Keratinocyte (primary cell): ENCODE results near the gene CACNB2. TPM values are rescaled to one million over a fixed set of nuclear protein-coding genes. Genes with fewer than 3 reads are reported as not detected.

Source experiments
- DNase-seq: peaks from one replicate; pipeline ENCODE4 v3.0.0-alpha.2; 2011; ENCODE audit warnings: low read depth, missing footprints, low spot score
- FAIRE-seq: peaks from 2 replicates; lab custom pipeline; 2011; peaks lifted over from hg19 to GRCh38; lab: Jason Lieb, UNC
- H2AFZ ChIP-seq: 2 replicates; pipeline ENCODE4 v1.6.0; 2012; ENCODE audit warnings: low read length, control low read depth, inconsistent platforms; ENCODE audit not compliant: control insufficient read depth
- H3K27ac ChIP-seq: 2 replicates; pipeline ENCODE4 v1.5.1; 2011; ENCODE audit warnings: low read length; ENCODE audit not compliant: control insufficient read depth, insufficient read depth
- H3K27me3 ChIP-seq: 3 replicates; pipeline ENCODE4 v1.6.0; 2011; ENCODE audit warnings: low read length; ENCODE audit not compliant: control insufficient read depth, insufficient read depth; ENCODE audit errors: extremely low read depth
- H3K36me3 ChIP-seq, 2 experiments: 2 replicates in 1 of 2; 3 replicates in 1 of 2; pipeline ENCODE4 v1.5.1; 2011; ENCODE audit warnings: low read length in 2 of 2, mild to moderate bottlenecking in 1 of 2; ENCODE audit not compliant: control insufficient read depth in 2 of 2, insufficient read depth in 2 of 2; ENCODE audit errors: extremely low read depth in 1 of 2
- H3K4me1 ChIP-seq: 3 replicates; pipeline ENCODE4 v1.5.1; 2011; ENCODE audit warnings: low read length; ENCODE audit not compliant: control insufficient read depth, insufficient read depth; ENCODE audit errors: extremely low read depth
- H3K4me2 ChIP-seq: 3 replicates; pipeline ENCODE4 v1.6.0; 2011; ENCODE audit warnings: low read depth, low read length; ENCODE audit not compliant: control insufficient read depth, insufficient read depth; ENCODE audit errors: extremely low read depth
- H3K4me3 ChIP-seq, 3 experiments: fragments of 200-600 bp in 1 of 3; sonication (generic) in 1 of 3; 2 replicates in 2 of 3; 3 replicates in 1 of 3; pipeline ENCODE4 v1.5.1; 2011 to 2016; ENCODE audit warnings: low read length in 3 of 3, mild to moderate bottlenecking in 3 of 3, control low read depth in 2 of 3, inconsistent platforms in 1 of 3, low read depth in 1 of 3, mixed read lengths in 1 of 3, mixed run types in 1 of 3, moderate library complexity in 1 of 3; ENCODE audit not compliant: control insufficient read depth in 2 of 3, insufficient read depth in 2 of 3; ENCODE audit errors: extremely low read depth in 1 of 3
- H3K79me2 ChIP-seq: 2 replicates; pipeline ENCODE4 v1.6.0; 2012; ENCODE audit warnings: low read length; ENCODE audit not compliant: control insufficient read depth, insufficient read depth
- H3K9ac ChIP-seq: 3 replicates; pipeline ENCODE4 v1.6.0; 2011; ENCODE audit warnings: low read length; ENCODE audit not compliant: control insufficient read depth, insufficient read depth; ENCODE audit errors: extremely low read depth
- H3K9me1 ChIP-seq: 3 replicates; pipeline ENCODE4 v1.6.0; 2011; ENCODE audit warnings: low read length; ENCODE audit not compliant: control insufficient read depth, insufficient read depth; ENCODE audit errors: extremely low read depth
- H3K9me3 ChIP-seq: 2 replicates; pipeline ENCODE4 v1.5.1; 2012; ENCODE audit warnings: low read depth, low read length; ENCODE audit not compliant: control insufficient read depth
- H4K20me1 ChIP-seq: 3 replicates; pipeline ENCODE4 v1.6.0; 2011; ENCODE audit warnings: low read length; ENCODE audit not compliant: control insufficient read depth, insufficient read depth; ENCODE audit errors: extremely low read depth
- CTCF ChIP-seq, 3 experiments: IDR thresholded peaks in 1 of 3; conservative IDR thresholded peaks in 1 of 3; optimal IDR thresholded peaks in 1 of 3; 2 replicates in 2 of 3; 3 replicates in 1 of 3; pipeline versions ENCODE3 to v1.5.1; 2011; ENCODE audit warnings: low read length in 3 of 3, mild to moderate bottlenecking in 3 of 3, moderate library complexity in 2 of 3, control low read depth in 1 of 3, inconsistent platforms in 1 of 3; ENCODE audit not compliant: insufficient read depth in 2 of 3; ENCODE audit errors: extremely low read depth in 1 of 3
- EZH2 ChIP-seq: IDR thresholded peaks from one replicate; pipeline ENCODE4 v1.6.1; 2012; ENCODE audit warnings: inconsistent platforms, mild to moderate bottlenecking, low read length, moderate library complexity
- dilution Hi-C: fragments of 300-500 bp; cut with MboI; formaldehyde crosslinking; loops from one replicate; pipeline ENCODE4 v1.7.0; 2020; ENCODE audit warnings: low sequenced_read_pairs; ENCODE audit not compliant: extremely low pct_ligation_motif_present
- polyA plus RNA-seq, 5 experiments: library from polyadenylated mRNA; depleted of rRNA in 3 of 5; stranded (reverse) in 3 of 5; stranded (forward) in 1 of 5; unstranded in 1 of 5; fragments of >200 nt; gene quantifications; 1 replicate in 1 of 5; 2 replicates in 3 of 5; 3 replicates in 1 of 5; pipeline versions ENCODE4 v1.2.1 to v1.2.3, GENCODE V29; 2011 to 2012; ENCODE audit warnings: missing spikeins in 2 of 5, low read depth in 1 of 5, low replicate concordance in 1 of 5

Gene CACNB2
- polyA plus RNA-seq, 1 donor (not counting 4 experiments of a cell fraction or from before 2014, with no cell fraction given) = 0.03 TPM

DNA sequence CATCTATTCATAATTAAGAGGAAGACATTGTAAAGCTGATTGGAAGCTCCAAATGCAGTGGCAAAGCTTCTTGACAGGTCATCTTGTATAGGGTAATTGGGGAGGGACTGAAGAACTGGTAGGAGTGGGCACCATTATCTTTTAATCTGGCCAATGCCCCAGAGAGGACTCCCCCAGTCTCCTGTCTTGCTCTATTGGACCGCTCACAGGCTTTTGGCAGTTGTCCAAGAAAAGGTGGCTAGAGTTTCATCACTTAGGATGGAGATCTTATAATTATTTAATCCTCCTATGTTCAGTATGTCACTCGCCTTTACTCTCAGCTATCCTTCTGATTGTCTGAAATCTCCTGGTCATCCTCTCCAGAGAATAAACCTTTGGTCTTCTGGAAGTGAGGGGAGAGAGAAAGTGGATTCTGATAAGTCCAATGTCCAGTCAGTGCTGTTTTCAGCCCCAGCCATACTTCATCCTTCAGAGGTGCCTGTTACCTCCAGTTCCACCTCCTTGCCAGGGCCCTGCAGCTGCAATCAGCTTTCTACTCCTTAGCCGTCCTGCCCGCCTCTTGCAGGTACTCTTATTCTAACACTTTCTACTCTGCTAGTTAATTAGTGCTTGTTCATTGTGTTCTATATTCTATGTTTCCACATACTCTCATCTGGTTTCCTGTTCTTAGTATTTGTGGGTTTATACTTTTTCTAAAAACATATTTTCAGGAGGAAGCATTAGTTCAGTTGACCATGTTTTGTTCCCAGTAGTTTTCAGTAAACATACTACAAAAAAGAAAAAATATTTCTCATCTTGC is 269.6 kb downstream of the CACNB2 start:
- no peak for FAIRE-seq
- Histone ChIP-seq H3K36me3 (no peaks in the 10 kb centered on the region), H3K9ac (no peak overlapping the region), H3K79me2 (no peaks in the 10 kb centered on the region), H2AFZ (no peak overlapping the region), H3K4me1 (no peaks in the 10 kb centered on the region), H4K20me1 (no peaks in the 10 kb centered on the region), H3K9me1 (no peaks in the 10 kb centered on the region), H3K27ac (no peak overlapping the region), H3K4me2 (no peak overlapping the region), H3K9me3 (no peaks in the 10 kb centered on the region), H3K4me3 (no peak overlapping the region), H3K27me3 (no peaks in the 10 kb centered on the region)
- TF ChIP-seq CTCF (optimal IDR thresholded peaks at IDR 0.05 in 1 of 3, IDR thresholded peaks at IDR 0.05 in 1 of 3, conservative IDR thresholded peaks at IDR 0.05 in 1 of 3; ENCODE audit: extremely low read depth in 1 of 3, insufficient read depth in 2 of 3, low read length in 3 of 3) (no peak), EZH2 (no peak)
- DNase-seq = no peak
- dilution Hi-C loops = no loop called here

DNA sequence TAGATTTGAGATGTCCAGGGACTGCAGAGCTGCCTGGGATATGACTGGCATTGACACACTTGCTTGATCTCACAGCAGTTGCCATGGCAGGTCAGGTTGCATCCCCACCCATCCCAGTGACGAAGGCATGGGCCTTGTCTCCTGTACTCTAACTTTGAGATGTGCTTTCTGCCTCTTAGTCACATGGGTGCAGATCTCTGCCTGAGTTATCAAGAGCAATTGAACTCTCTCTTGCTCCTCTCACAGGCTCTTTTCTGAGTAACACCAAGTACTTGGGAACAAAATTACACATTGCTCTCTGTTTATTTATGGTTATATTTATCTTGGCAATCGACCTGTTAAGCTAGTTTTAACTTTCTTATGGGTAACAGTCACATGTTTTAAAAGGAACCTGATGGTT is 273.8 kb downstream of the CACNB2 start:
- TF ChIP-seq CTCF (optimal IDR thresholded peaks at IDR 0.05 in 1 of 3, IDR thresholded peaks at IDR 0.05 in 1 of 3, conservative IDR thresholded peaks at IDR 0.05 in 1 of 3; ENCODE audit: extremely low read depth in 1 of 3, insufficient read depth in 2 of 3, low read length in 3 of 3) = no peak
- TF ChIP-seq EZH2 = no peak
- Histone ChIP-seq H3K79me2 (no peaks in the 10 kb centered on the region), H4K20me1 (no peaks in the 10 kb centered on the region), H3K4me1 (no peaks in the 10 kb centered on the region), H3K9me1 (no peaks in the 10 kb centered on the region), H2AFZ (no peak overlapping the region), H3K27me3 (no peaks in the 10 kb centered on the region), H3K36me3 (no peaks in the 10 kb centered on the region), H3K27ac (no peak overlapping the region), H3K9ac (no peak overlapping the region), H3K9me3 (no peaks in the 10 kb centered on the region), H3K4me3 (no peak overlapping the region), H3K4me2 (no peak overlapping the region)
- DNase-seq = no peak
- no peak for FAIRE-seq
- dilution Hi-C loops = no loop called here
